Nephron (organoid): ENCODE results near the gene TNN.
A peak's percentile ranks its signal among the peaks of the same experiment; 100 is the strongest.

Source experiments
- H3K27ac Mint-ChIP-seq, 3 experiments: 2 replicates each; pipeline ENCODE4 v1.8.0; 2020; ENCODE audit warnings: mixed read lengths in 3 of 3, mild to moderate bottlenecking in 2 of 3, moderate library complexity in 1 of 3
- H3K27me3 Mint-ChIP-seq: 2 replicates; pipeline ENCODE4 v1.8.0; 2021; ENCODE audit warnings: low read depth, mild to moderate bottlenecking, moderate library complexity, mixed read lengths
- H3K36me3 Mint-ChIP-seq: 2 replicates; pipeline ENCODE4 v1.8.0; 2020; ENCODE audit warnings: low read depth, mixed read lengths
- H3K4me1 Mint-ChIP-seq: 2 replicates; pipeline ENCODE4 v1.8.0; 2020; ENCODE audit warnings: mixed read lengths
- H3K4me3 Mint-ChIP-seq, 3 experiments: 2 replicates each; pipeline ENCODE4 v1.8.0; 2020; ENCODE audit warnings: mild to moderate bottlenecking in 3 of 3, mixed read lengths in 3 of 3, moderate library complexity in 2 of 3
- H3K9me3 Mint-ChIP-seq: 2 replicates; pipeline ENCODE4 v1.8.0; 2020; ENCODE audit warnings: mixed read lengths
- CTCF ChIP-seq, 3 experiments: fragments of 200-600 bp; sonication (generic); IDR thresholded peaks; one replicate each; pipeline ENCODE4 v1.5.0; 2021; ENCODE audit warnings: antibody characterized with exemption in 3 of 3; ENCODE audit not compliant: unreplicated experiment in 3 of 3

TNN gene

GRCh38 chr1:175155473-175155856 lies 87.8 kb downstream of the TNN start:
- Mint-ChIP-seq H3K4me1 (no peaks in the 10 kb centered on the region), H3K27me3 (peaks cover 45% of the 10 kb centered on the region), H3K27ac (no peak overlapping the region), H3K4me3 (no peak overlapping the region), H3K9me3 (no peaks in the 10 kb centered on the region), H3K36me3 (no peaks in the 10 kb centered on the region)
- TF ChIP-seq CTCF (IDR thresholded peaks at IDR 0.05; ENCODE audit: unreplicated experiment in 3 of 3): no peak

GRCh38 chr1:175155936-175156335 lies 88.3 kb downstream of the TNN start:
- Mint-ChIP-seq H3K27ac (no peak overlapping the region), H3K4me3 (no peak overlapping the region), H3K27me3 (peaks cover 41% of the 10 kb centered on the region), H3K36me3 (no peaks in the 10 kb centered on the region), H3K4me1 (no peaks in the 10 kb centered on the region), H3K9me3 (no peaks in the 10 kb centered on the region)
- no peak for TF ChIP-seq CTCF (IDR thresholded peaks at IDR 0.05; ENCODE audit: unreplicated experiment in 3 of 3)

GRCh38 chr1:175157200-175157599 lies 89.6 kb downstream of the TNN start:
- Mint-ChIP-seq H3K27me3 (peaks cover 28% of the 10 kb centered on the region), H3K4me3 (no peak overlapping the region), H3K27ac (no peak overlapping the region), H3K36me3 (peaks cover 3% of the 10 kb centered on the region), H3K4me1 (no peaks in the 10 kb centered on the region), H3K9me3 (no peaks in the 10 kb centered on the region)
- no peak for TF ChIP-seq CTCF (IDR thresholded peaks at IDR 0.05; ENCODE audit: unreplicated experiment in 3 of 3)

- H3K9me3 Mint-ChIP-seq: no peaks in the 10 kb centered on the region
- H3K4me3 Mint-ChIP-seq: no peak overlapping the region
- no peak overlapping the region for H3K27ac Mint-ChIP-seq
- H3K36me3 Mint-ChIP-seq: peaks cover 3% of the 10 kb centered on the region
- no peak for TF ChIP-seq CTCF (IDR thresholded peaks at IDR 0.05; ENCODE audit: unreplicated experiment in 3 of 3)
- H3K4me1 Mint-ChIP-seq: peaks cover 5% of the 10 kb centered on the region
- H3K27me3 Mint-ChIP-seq: peaks cover 18% of the 10 kb centered on the region
These were observed 90.5 kb downstream of the TNN start for GRCh38 chr1:175158170-175158591.

GRCh38 chr1:175162955-175163354 lies 95.3 kb downstream of the TNN start:
- Mint-ChIP-seq H3K27me3 (peaks cover 17% of the 10 kb centered on the region), H3K4me1 (peaks cover 15% of the 10 kb centered on the region), H3K9me3 (no peaks in the 10 kb centered on the region), H3K4me3 (no peak overlapping the region), H3K27ac (peak overlapping the region in 2 of 3 experiments; percentile 39 to 64), H3K36me3 (peaks cover 3% of the 10 kb centered on the region)
- no peak for TF ChIP-seq CTCF (IDR thresholded peaks at IDR 0.05; ENCODE audit: unreplicated experiment in 3 of 3)

GRCh38 chr1:175163702-175164101 lies 96.1 kb downstream of the TNN start:
- Mint-ChIP-seq H3K27ac (peak overlapping the region in 2 of 3 experiments; percentile 39 to 64), H3K36me3 (peaks cover 3% of the 10 kb centered on the region), H3K4me1 (peaks cover 15% of the 10 kb centered on the region), H3K4me3 (no peak overlapping the region), H3K9me3 (no peaks in the 10 kb centered on the region), H3K27me3 (peaks cover 17% of the 10 kb centered on the region)
- no peak for TF ChIP-seq CTCF (IDR thresholded peaks at IDR 0.05; ENCODE audit: unreplicated experiment in 3 of 3)
